HepG2 (cell line): ENCODE results near the gene ANTXR1. TPM values are rescaled to one million over a fixed set of nuclear protein-coding genes. Genes with fewer than 3 reads are reported as not detected.

Source experiments
- ATAC-seq: fragments of 200-7000 bp; cut with Tn5 transposase; 3 replicates; pipeline ENCODE4 v1.9.1; 2020; ENCODE audit warnings: mild to moderate bottlenecking, moderate library complexity
- BruUV-seq: library from RNA; stranded (reverse); fragments of 400-500 nt; replicated peaks from 2 replicates; lab custom pipeline; 2021; lab: Mats Ljungman, UMichigan
- CTCF ChIA-PET: fragments of 300-600 bp; formaldehyde crosslinking; extraction: SDS; loops from one replicate; lab custom pipeline; 2021; ENCODE audit warnings: low total read pairs, inconsistent platforms, low intra/inter-chr PET ratio; lab: Yijun Ruan, JAX
- POLR2A ChIA-PET: fragments of 350-600 bp; sonication (Branson Sonifier 250); formaldehyde crosslinking; loops from one replicate; lab custom pipeline; 2020; ENCODE audit warnings: antibody characterized with exemption, inconsistent platforms; lab: Yijun Ruan, JAX
- DNase-seq: peaks from one replicate; pipeline ENCODE4 v3.0.0-alpha.2; 2015; ENCODE audit warnings: low spot score
- FAIRE-seq: peaks from 3 replicates; lab custom pipeline; 2011; peaks lifted over from hg19 to GRCh38; lab: Jason Lieb, UNC
- H2AFZ ChIP-seq: one replicate; pipeline ENCODE4 v1.6.1; 2011; ENCODE audit warnings: low read length, inconsistent platforms
- H3K27ac ChIP-seq: fragments of 300-600 bp; 3 replicates; pipeline ENCODE4 v1.8.0; 2011; ENCODE audit warnings: mixed run types, mild to moderate bottlenecking, mixed read lengths, low read length, inconsistent platforms; ENCODE audit not compliant: insufficient read depth; ENCODE audit errors: extremely low read length
- H3K27me3 ChIP-seq, 2 experiments: fragments of 200-600 bp in 1 of 2; 2 replicates in 1 of 2; 3 replicates in 1 of 2; pipeline versions ENCODE4 v1.6.0 to v1.8.0; 2011; ENCODE audit warnings: low read length in 2 of 2, mild to moderate bottlenecking in 2 of 2, moderate library complexity in 2 of 2, inconsistent platforms in 1 of 2; ENCODE audit not compliant: insufficient read depth in 2 of 2, control insufficient read depth in 1 of 2
- H3K36me3 ChIP-seq, 2 experiments: fragments of 200-600 bp in 1 of 2; replicated peaks in 1 of 2; 2 replicates in 1 of 2; 3 replicates in 1 of 2; pipeline versions ENCODE4 v1.5.1 to v1.8.0; 2011; ENCODE audit warnings: low read length in 2 of 2, inconsistent platforms in 1 of 2; ENCODE audit not compliant: insufficient read depth in 2 of 2, control insufficient read depth in 1 of 2
- H3K4me1 ChIP-seq: 2 replicates; pipeline ENCODE4 v1.5.1; 2012; ENCODE audit warnings: low read length, inconsistent platforms; ENCODE audit not compliant: insufficient read depth
- H3K4me2 ChIP-seq: 2 replicates; pipeline ENCODE4 v1.6.0; 2011; ENCODE audit warnings: low read depth, low read length, inconsistent platforms
- H3K4me3 ChIP-seq, 3 experiments: fragments of 200-600 bp in 1 of 3; sonication (generic), shearing (Covaris generic) in 1 of 3; replicated peaks in 1 of 3; 2 replicates each; pipeline ENCODE4 v1.5.1; 2011 to 2016; ENCODE audit warnings: low read length in 3 of 3, inconsistent platforms in 2 of 3, low read depth in 2 of 3, mild to moderate bottlenecking in 2 of 3, control low read depth in 1 of 3, mixed read lengths in 1 of 3; ENCODE audit not compliant: insufficient read depth in 1 of 3
- H3K79me2 ChIP-seq: one replicate; pipeline ENCODE4 v1.6.1; 2011; ENCODE audit warnings: low read length, inconsistent platforms; ENCODE audit not compliant: insufficient read depth
- H3K9ac ChIP-seq: 2 replicates; pipeline ENCODE4 v1.6.0; 2011; ENCODE audit warnings: mild to moderate bottlenecking, low read depth, low read length, inconsistent platforms; ENCODE audit not compliant: insufficient read depth
- H3K9me3 ChIP-seq: 2 replicates; pipeline ENCODE4 v1.5.1; 2012; ENCODE audit warnings: mild to moderate bottlenecking, low read length
- H4K20me1 ChIP-seq: 2 replicates; pipeline ENCODE4 v1.6.0; 2011; ENCODE audit warnings: inconsistent platforms, mild to moderate bottlenecking, low read length, moderate library complexity; ENCODE audit not compliant: insufficient read depth
- CEBPG ChIP-seq: IDR thresholded peaks from 2 replicates; pipeline ENCODE4 v1.6.1; 2016
- RORA ChIP-seq: sonication (generic); formaldehyde crosslinking; IDR thresholded peaks from 2 replicates; pipeline ENCODE4 v1.5.0; 2020; ENCODE audit warnings: mild to moderate bottlenecking, missing genetic modification reagents, moderate library complexity
- SIN3B ChIP-seq: fragments of 150-350 bp; IDR thresholded peaks from 2 replicates; pipeline ENCODE4 v1.6.1; 2014; ENCODE audit warnings: low read length
- THAP11 ChIP-seq: IDR thresholded peaks from 2 replicates; pipeline ENCODE4 v1.6.1; 2016; ENCODE audit warnings: missing biosample characterization, missing genetic modification reagents
- TOPORS ChIP-seq: sonication (generic); formaldehyde crosslinking; IDR thresholded peaks from 2 replicates; pipeline ENCODE4 v1.8.0; 2023; ENCODE audit warnings: mild to moderate bottlenecking, missing genetic modification reagents
- ZBTB20 ChIP-seq: sonication (generic); formaldehyde crosslinking; IDR thresholded peaks from 2 replicates; pipeline ENCODE4 v1.8.1; 2023; ENCODE audit warnings: missing genetic modification reagents, low read depth, mild to moderate bottlenecking, borderline replicate concordance
- ZFP36L1 ChIP-seq: sonication (generic); formaldehyde crosslinking; IDR thresholded peaks from 2 replicates; pipeline ENCODE4 v1.8.0; 2022; ENCODE audit warnings: mild to moderate bottlenecking, missing genetic modification reagents, moderate library complexity
- ZFP90 ChIP-seq: sonication (generic); formaldehyde crosslinking; IDR thresholded peaks from 2 replicates; pipeline ENCODE4 v1.8.0; 2022; ENCODE audit warnings: missing genetic modification reagents, mild to moderate bottlenecking, inconsistent platforms, borderline replicate concordance
- ZMYM2 ChIP-seq: sonication (generic); formaldehyde crosslinking; IDR thresholded peaks from 2 replicates; pipeline ENCODE4 v1.8.0; 2022; ENCODE audit warnings: mild to moderate bottlenecking, missing genetic modification reagents
- ZNF143 ChIP-seq: sonication (generic); formaldehyde crosslinking; IDR thresholded peaks from 2 replicates; pipeline ENCODE4 v1.4.0; 2020; ENCODE audit warnings: missing genetic modification reagents
- ZNF788 ChIP-seq: sonication (generic); formaldehyde crosslinking; IDR thresholded peaks from 2 replicates; pipeline ENCODE4 v1.5.0; 2020; ENCODE audit warnings: mild to moderate bottlenecking, missing genetic modification reagents, borderline replicate concordance
- in situ Hi-C: cut with HindIII; loops from 2 replicates; pipeline ENCODE4 v1.10.0; 2017; ENCODE audit warnings: low pct_unique_long_range_greater_than_20kb; ENCODE audit not compliant: extremely low pct_ligation_motif_present
- intact Hi-C: fragments of 100-400 bp; cut with micrococcal nuclease; formaldehyde crosslinking; loops from one replicate; pipeline ENCODE4 v1.10.0; 2022; ENCODE audit not compliant: unreplicated experiment
- polyA plus RNA-seq, 8 experiments: library from polyadenylated mRNA; depleted of rRNA in 3 of 8; stranded (reverse) in 7 of 8; unstranded in 1 of 8; fragments of >200 nt; fragmentation: Illumina TruSeq in 4 of 8; extraction: Trizol in 4 of 8; gene quantifications; 2 replicates each; pipeline versions ENCODE4 v1.2.1 to v1.2.3, GENCODE V29; 2011 to 2016; ENCODE audit warnings: low read depth in 4 of 8, missing spikeins in 1 of 8, mixed read lengths in 1 of 8; ENCODE audit not compliant: insufficient read depth in 1 of 8
- total RNA-seq, 5 experiments: library from RNA; depleted of rRNA; stranded (reverse); fragments of >200 nt; fragmentation: Illumina TruSeq; extraction: Trizol; gene quantifications; 2 replicates each; pipeline ENCODE4 v1.2.3, GENCODE V29; 2016; ENCODE audit warnings: low read depth in 1 of 5
- TF ChIP-seq, protein P1 (sequence below): sonication (generic); formaldehyde crosslinking; IDR thresholded peaks from 2 replicates; pipeline ENCODE4 v1.5.0; 2020; ENCODE audit warnings: mild to moderate bottlenecking, missing genetic modification reagents
- TF ChIP-seq, protein P2 (sequence below): sonication (generic); formaldehyde crosslinking; IDR thresholded peaks from 2 replicates; pipeline ENCODE4 v1.5.0; 2020; ENCODE audit warnings: missing genetic modification reagents
- TF ChIP-seq, protein P3 (sequence below): sonication (generic); formaldehyde crosslinking; IDR thresholded peaks from 2 replicates; pipeline ENCODE4 v1.8.0; 2022; ENCODE audit warnings: mild to moderate bottlenecking, missing genetic modification reagents
- TF ChIP-seq, protein P4 (sequence below): sonication (generic); formaldehyde crosslinking; conservative IDR thresholded peaks from 2 replicates; pipeline ENCODE4 v1.8.0; 2022; ENCODE audit warnings: low read depth, missing genetic modification reagents

The ANTXR1 gene
- total and polyA plus RNA-seq, 2 of the 13 experiments (the other 11 are each of a cell fraction or from before 2014, with no cell fraction given): 4.5 to 12.7 TPM

DNA sequence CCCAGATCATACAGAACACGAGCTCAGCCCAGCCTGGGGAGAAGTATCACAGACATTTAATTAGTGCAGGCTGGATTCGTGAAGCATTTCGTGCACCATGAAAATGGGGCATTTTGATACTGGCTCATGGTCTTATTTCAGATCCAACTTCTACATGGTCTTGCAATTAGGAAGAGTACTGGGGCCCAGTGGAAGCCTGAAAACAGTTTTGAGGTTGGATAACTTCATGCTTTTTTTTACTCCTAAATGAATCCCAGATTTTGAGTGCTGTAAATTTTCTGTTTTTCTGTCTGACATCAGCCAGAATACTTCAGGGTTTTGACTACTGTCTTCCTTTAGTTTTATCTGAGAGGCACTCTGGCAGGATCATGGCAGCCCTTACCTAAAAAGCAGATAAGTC, 213.9 kb downstream of the ANTXR1 start (continued):
- TF ChIP-seq ZFP36L1 (CRISPR knock-in tag) (no peak), CEBPG (CRISPR knock-in tag) (no peak), RORA (CRISPR knock-in tag) (no peak), ZMYM2 (CRISPR knock-in tag) (no peak)
- TF ChIP-seq, protein P1, sequence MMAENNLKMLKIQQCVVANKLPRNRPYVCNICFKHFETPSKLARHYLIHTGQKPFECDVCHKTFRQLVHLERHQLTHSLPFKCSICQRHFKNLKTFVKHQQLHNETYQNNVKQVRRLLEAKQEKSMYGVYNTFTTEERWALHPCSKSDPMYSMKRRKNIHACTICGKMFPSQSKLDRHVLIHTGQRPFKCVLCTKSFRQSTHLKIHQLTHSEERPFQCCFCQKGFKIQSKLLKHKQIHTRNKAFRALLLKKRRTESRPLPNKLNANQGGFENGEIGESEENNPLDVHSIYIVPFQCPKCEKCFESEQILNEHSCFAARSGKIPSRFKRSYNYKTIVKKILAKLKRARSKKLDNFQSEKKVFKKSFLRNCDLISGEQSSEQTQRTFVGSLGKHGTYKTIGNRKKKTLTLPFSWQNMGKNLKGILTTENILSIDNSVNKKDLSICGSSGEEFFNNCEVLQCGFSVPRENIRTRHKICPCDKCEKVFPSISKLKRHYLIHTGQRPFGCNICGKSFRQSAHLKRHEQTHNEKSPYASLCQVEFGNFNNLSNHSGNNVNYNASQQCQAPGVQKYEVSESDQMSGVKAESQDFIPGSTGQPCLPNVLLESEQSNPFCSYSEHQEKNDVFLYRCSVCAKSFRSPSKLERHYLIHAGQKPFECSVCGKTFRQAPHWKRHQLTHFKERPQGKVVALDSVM (CRISPR knock-in tag): no peak

DNA sequence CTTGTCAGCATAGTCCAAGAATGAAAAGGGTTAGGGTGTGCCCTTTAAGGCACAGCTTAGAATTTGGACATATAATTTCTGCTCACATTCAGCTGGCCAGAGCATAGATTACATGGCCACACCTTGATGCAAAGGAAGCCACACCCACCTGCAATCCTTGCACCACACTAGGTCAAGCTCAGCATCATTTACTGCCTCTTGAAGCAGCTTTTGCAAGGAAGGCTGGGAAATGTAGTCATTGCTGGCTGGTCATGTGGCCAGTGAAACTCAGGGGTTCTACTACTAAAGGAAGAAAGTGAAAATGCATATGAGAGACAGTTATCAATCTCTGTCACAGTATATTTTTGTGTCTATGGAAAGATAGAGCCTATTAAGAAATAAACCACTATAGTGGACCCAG, 214.7 kb downstream of the ANTXR1 start:
- H2AFZ ChIP-seq: no peak overlapping the region
- in situ Hi-C loops (no loop called here), intact Hi-C loops (no loop called here)
- no peak overlapping the region for H3K27ac ChIP-seq
- H3K9me3 ChIP-seq: no peaks in the 10 kb centered on the region
- DNase-seq (no peak), ATAC-seq (no peak), FAIRE-seq (no peak)
- POLR2A ChIA-PET: interaction anchor here (2.4 kb wide), 1 partner anchor 50 kb away, joined by 5 read pairs; no protein-coding TSS in a partner anchor
- CTCF ChIA-PET: no interaction called here
- no peak overlapping the region for H3K9ac ChIP-seq
- peaks cover 45% of the 10 kb centered on the region for H3K4me1 ChIP-seq
- H4K20me1 ChIP-seq: no peaks in the 10 kb centered on the region
- H3K4me2 ChIP-seq: no peak overlapping the region
- H3K36me3 ChIP-seq: no peaks in the 10 kb centered on the region
- no peak overlapping the region for H3K4me3 ChIP-seq
- BruUV-seq: no TSS peak
- H3K27me3 ChIP-seq: no peaks in the 10 kb centered on the region
- H3K79me2 ChIP-seq: no peaks in the 10 kb centered on the region
- TF ChIP-seq ZFP90 (no peak), SIN3B (no peak), ZBTB20 (CRISPR knock-in tag) (no peak), TOPORS (CRISPR knock-in tag) (no peak), ZNF788 (CRISPR knock-in tag) (no peak), THAP11 (CRISPR knock-in tag) (peak; percentile 31; the same call in 1 of the 2 replicates), ZNF143 (CRISPR knock-in tag) (peak; percentile 60; the same call in 1 of the 2 replicates)
- TF ChIP-seq, protein P2, sequence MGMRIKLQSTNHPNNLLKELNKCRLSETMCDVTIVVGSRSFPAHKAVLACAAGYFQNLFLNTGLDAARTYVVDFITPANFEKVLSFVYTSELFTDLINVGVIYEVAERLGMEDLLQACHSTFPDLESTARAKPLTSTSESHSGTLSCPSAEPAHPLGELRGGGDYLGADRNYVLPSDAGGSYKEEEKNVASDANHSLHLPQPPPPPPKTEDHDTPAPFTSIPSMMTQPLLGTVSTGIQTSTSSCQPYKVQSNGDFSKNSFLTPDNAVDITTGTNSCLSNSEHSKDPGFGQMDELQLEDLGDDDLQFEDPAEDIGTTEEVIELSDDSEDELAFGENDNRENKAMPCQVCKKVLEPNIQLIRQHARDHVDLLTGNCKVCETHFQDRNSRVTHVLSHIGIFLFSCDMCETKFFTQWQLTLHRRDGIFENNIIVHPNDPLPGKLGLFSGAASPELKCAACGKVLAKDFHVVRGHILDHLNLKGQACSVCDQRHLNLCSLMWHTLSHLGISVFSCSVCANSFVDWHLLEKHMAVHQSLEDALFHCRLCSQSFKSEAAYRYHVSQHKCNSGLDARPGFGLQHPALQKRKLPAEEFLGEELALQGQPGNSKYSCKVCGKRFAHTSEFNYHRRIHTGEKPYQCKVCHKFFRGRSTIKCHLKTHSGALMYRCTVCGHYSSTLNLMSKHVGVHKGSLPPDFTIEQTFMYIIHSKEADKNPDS (CRISPR knock-in tag): no peak
- TF ChIP-seq, protein P3, sequence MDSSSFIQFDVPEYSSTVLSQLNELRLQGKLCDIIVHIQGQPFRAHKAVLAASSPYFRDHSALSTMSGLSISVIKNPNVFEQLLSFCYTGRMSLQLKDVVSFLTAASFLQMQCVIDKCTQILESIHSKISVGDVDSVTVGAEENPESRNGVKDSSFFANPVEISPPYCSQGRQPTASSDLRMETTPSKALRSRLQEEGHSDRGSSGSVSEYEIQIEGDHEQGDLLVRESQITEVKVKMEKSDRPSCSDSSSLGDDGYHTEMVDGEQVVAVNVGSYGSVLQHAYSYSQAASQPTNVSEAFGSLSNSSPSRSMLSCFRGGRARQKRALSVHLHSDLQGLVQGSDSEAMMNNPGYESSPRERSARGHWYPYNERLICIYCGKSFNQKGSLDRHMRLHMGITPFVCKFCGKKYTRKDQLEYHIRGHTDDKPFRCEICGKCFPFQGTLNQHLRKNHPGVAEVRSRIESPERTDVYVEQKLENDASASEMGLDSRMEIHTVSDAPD (CRISPR knock-in tag): no peak
- TF ChIP-seq, protein P4, sequence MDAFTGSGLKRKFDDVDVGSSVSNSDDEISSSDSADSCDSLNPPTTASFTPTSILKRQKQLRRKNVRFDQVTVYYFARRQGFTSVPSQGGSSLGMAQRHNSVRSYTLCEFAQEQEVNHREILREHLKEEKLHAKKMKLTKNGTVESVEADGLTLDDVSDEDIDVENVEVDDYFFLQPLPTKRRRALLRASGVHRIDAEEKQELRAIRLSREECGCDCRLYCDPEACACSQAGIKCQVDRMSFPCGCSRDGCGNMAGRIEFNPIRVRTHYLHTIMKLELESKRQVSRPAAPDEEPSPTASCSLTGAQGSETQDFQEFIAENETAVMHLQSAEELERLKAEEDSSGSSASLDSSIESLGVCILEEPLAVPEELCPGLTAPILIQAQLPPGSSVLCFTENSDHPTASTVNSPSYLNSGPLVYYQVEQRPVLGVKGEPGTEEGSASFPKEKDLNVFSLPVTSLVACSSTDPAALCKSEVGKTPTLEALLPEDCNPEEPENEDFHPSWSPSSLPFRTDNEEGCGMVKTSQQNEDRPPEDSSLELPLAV (CRISPR knock-in tag): no peak
